ENCODE data around the gene SLC5A9.
"Not testable (repeated sequence)": the region's sequence is repeated elsewhere in the genome, so short reads cannot be mapped to it uniquely, and the experiment has no call there.

SLC5A9 gene

DNA sequence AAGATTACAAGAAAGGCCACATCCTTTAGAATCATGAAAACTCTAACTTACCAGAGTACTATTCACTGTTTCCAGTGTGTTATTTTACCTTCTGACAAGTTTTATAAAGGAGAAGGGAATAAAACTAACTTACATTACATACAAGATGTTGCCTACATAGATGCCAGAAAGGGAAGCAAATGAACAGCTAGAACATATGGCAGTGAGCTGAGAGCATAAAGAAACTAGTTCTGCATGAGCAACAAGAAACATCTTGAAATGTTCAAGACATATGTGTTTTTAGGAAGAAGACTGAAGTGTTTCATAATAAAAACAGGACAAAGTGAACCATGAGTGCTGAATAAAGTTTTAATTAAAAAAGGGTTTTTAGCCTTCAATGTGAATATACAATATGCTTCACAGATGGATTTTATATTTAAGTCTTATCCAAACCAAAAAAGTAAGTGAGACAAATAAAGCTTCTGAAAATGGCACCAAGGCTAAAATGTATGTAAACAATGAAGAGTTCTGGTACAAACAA is 39.4 kb downstream of the SLC5A9 start:
- TF ChIP-seq, protein P1, sequence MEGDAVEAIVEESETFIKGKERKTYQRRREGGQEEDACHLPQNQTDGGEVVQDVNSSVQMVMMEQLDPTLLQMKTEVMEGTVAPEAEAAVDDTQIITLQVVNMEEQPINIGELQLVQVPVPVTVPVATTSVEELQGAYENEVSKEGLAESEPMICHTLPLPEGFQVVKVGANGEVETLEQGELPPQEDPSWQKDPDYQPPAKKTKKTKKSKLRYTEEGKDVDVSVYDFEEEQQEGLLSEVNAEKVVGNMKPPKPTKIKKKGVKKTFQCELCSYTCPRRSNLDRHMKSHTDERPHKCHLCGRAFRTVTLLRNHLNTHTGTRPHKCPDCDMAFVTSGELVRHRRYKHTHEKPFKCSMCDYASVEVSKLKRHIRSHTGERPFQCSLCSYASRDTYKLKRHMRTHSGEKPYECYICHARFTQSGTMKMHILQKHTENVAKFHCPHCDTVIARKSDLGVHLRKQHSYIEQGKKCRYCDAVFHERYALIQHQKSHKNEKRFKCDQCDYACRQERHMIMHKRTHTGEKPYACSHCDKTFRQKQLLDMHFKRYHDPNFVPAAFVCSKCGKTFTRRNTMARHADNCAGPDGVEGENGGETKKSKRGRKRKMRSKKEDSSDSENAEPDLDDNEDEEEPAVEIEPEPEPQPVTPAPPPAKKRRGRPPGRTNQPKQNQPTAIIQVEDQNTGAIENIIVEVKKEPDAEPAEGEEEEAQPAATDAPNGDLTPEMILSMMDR (IDR thresholded peaks at IDR 0.05; ENCODE audit: low read depth, low read length, missing control alignments) = no peak
- H3K4me3 ChIP-seq (replicated peaks; ENCODE audit: low read depth, low read length) = no peak overlapping the region
- no peak for DNase-seq (ENCODE audit: extremely low read depth, low read depth)

DNA sequence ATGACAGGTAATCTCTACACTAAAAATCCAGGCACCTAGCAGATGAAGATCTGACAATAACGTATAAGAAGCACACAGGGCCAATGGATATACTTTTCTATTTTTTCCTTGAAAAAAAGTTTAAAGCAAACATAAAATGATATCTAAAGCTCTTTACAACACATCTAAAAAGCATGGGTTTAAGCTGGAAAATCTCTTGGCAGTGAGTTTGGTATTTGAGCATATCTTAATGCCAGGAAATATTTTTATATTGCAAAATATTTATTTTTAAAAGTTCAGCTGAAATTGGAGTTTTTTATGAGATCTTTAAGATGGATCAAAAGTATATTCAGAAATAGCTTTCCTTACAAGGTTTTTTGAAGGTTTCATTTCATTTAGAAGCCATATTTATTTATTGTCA is 40.5 kb downstream of the SLC5A9 start:
- DNase-seq (ENCODE audit: extremely low read depth, low read depth) = no peak
- no peak overlapping the region for H3K4me3 ChIP-seq (replicated peaks; ENCODE audit: low read depth, low read length)
- TF ChIP-seq, protein P1 (IDR thresholded peaks at IDR 0.05; ENCODE audit: low read depth, low read length, missing control alignments) = no peak

DNA sequence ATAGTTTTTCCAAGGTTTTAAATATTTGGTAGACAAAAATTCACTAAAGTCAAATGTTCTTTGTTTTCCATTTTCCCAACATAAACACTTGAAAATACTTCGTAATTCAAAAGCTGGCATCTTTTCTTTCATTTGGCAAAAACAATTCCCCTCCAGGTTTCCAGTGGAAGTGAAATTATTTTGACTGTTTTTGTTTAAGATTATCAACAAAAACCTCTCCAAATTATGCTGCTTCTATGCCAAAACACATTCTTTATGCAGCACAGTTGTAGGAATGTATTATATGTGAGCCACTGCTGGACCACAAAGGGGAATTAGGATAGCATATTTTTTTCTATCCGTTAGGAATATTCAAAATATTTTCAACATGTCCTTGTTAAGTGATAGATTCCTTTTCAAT is 44.1 kb downstream of the SLC5A9 start:
- no peak overlapping the region for H3K4me3 ChIP-seq (replicated peaks; ENCODE audit: low read depth, low read length)
- DNase-seq (ENCODE audit: extremely low read depth, low read depth) = no peak
- TF ChIP-seq, protein P1 (IDR thresholded peaks at IDR 0.05; ENCODE audit: low read depth, low read length, missing control alignments) = no peak

DNA sequence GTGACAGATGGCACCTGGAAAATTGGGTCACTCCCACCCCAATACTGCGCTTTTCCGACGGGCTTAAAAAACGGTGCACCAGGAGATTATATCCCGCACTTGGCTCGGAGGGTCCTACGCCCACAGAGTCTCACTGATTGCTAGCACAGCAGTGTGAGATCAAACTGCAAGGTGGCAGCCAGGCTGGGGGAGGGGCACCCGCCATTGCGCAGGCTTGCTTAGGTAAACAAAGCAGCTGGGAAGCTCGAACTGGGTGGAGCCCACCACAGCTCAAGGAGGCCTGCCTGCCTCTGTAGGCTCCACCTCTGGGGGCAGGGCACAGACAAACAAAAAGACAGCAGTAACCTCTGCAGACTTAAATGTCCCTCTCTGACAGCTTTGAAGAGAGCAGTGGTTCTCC is 54.9 kb downstream of the SLC5A9 start:
- not testable (repeated sequence) for DNase-seq (ENCODE audit: extremely low read depth, low read depth); H3K4me3 ChIP-seq (replicated peaks; ENCODE audit: low read depth, low read length)

DNA sequence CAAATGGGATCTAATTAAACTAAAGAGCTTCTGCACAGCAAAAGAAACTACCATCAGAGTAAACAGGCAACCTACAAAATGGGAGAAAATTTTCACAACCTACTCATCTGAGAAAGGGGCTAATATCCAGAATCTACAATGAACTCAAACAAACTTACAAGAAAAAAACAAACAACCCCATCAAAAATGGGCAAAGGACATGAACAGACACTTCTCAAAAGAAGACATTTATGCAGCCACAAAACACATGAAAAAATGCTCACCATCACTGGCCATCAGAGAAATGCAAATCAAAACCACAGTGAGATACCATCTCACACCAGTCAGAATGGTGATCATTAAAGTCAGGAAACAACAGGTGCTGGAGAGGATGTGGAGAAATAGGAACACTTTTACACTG is 59.8 kb downstream of the SLC5A9 start:
- not testable (repeated sequence) for DNase-seq (ENCODE audit: extremely low read depth, low read depth); H3K4me3 ChIP-seq (replicated peaks; ENCODE audit: low read depth, low read length)

DNA sequence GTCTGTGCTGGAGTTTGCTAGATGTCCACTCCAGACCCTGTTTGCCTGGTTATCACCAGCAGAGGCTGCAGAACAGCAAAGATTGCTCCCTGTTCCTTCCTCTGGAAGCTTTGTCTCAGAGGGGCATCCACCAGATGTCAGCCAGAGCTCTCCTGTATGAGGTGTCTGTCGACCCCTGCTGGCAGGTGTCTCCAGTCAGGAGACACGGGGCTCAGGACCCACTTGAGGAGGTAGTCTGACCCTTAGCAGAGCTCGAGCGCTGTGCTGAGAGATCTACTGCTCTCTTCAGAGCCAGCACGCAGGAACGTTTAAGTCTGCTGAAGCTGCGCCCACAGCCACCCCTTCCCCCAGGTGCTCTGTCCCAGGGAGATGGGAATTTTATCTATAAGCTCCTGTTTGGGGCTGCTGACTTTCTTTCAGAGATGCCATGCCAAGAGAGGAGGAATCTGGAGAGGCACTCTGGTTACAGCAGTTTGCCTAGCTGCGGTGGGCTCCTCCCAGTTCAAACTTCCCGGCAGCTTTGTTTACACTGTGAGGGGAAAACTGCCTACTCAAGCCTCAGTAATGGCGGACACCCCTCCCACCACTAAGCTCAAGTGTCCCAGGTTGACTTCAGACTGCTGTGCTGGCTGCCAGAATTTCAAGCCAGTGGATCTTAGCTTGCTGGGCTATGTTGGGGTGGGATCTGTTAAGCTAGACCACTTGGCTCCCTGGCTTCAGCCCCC is 62.3 kb downstream of the SLC5A9 start:
- not testable (repeated sequence) for DNase-seq (ENCODE audit: extremely low read depth, low read depth); H3K4me3 ChIP-seq (replicated peaks; ENCODE audit: low read depth, low read length)

DNA sequence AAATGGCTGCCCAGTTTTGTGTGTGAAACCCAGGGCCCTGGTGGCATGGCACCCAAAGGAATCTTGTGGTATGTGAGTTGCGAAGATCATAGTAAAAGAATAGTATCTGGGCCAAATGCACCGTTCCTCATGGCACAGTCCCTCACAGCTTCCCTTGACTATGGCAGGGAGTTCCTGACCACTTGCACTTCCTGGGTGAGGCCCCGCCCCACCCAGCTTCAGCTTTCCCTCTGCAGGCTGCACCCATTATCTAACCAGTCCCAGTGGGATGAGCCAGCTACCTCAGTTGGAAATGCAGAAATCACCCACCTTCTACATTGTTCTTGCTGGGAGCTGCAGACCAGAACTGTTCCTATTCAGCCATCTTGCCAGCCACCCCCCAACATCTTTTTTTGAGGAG is 63.0 kb downstream of the SLC5A9 start:
- DNase-seq (ENCODE audit: extremely low read depth, low read depth) = no peak
- H3K4me3 ChIP-seq (replicated peaks; ENCODE audit: low read depth, low read length) = no peak overlapping the region
- TF ChIP-seq, protein P1 (IDR thresholded peaks at IDR 0.05; ENCODE audit: low read depth, low read length, missing control alignments) = no peak

DNA sequence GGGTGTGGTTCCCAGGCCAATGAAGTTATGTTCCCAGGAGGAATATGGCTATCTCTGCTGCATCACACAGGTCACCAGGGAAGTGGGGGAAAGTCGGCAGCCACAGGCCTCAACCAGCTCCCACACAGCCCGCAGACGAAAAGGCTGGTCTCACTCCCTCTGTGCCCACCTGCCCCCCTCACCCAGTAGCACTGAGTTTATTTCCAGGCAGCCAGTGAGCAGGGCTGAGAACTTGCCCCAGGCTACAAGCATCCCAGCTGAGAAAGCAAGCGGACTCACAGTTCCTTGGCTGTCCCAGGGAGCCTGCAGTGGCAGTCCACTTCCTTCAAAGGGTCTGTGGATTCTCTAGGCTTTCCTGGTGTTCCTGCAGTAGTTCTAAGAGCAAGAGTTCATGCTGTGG is 68.9 kb downstream of the SLC5A9 start:
- no peak overlapping the region for H3K4me3 ChIP-seq (replicated peaks; ENCODE audit: low read depth, low read length)
- TF ChIP-seq, protein P1 (IDR thresholded peaks at IDR 0.05; ENCODE audit: low read depth, low read length, missing control alignments) = no peak
- DNase-seq (ENCODE audit: extremely low read depth, low read depth) = no peak
